ENCODE data around the gene OCA2. TPM values are rescaled to one million over a fixed set of nuclear protein-coding genes. Genes with fewer than 3 reads are reported as not detected.

OCA2 gene
- total and polyA plus RNA-seq, 2 of the 13 experiments (the other 11 are each of a cell fraction or from before 2014, with no cell fraction given): 0.02 to 0.05 TPM

DNA sequence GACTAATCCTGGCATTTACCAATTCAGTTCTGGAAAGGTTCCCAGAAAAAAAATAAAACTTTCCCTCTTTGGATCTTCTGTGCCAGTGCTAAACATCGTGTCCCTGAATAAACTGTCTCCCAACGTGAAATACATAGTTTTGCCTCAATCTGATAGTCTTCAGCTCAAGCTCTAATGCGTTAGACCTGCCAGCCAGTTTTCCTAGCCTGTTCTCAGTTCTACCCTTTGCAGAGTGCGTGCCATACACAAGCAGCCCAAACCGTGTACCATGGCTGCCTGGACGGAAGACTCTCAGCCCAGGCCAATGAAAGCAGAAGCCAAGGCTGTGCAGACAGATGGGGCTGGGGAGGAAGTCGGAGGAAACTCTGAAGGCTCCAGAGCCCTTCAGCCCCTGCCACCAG is 11.4 kb upstream of the OCA2 start (continued):
- TF ChIP-seq LCORL (IDR thresholded peaks at IDR 0.05) (no peak), LCORL (CRISPR knock-in tag; IDR thresholded peaks at IDR 0.05) (no peak), ZNF350 (CRISPR knock-in tag; IDR thresholded peaks at IDR 0.05; ENCODE audit: borderline replicate concordance, low read depth) (no peak), MAF1 (CRISPR knock-in tag; IDR thresholded peaks at IDR 0.05; ENCODE audit: borderline replicate concordance) (no peak), KDM4B (CRISPR knock-in tag; IDR thresholded peaks at IDR 0.05) (no peak)

DNA sequence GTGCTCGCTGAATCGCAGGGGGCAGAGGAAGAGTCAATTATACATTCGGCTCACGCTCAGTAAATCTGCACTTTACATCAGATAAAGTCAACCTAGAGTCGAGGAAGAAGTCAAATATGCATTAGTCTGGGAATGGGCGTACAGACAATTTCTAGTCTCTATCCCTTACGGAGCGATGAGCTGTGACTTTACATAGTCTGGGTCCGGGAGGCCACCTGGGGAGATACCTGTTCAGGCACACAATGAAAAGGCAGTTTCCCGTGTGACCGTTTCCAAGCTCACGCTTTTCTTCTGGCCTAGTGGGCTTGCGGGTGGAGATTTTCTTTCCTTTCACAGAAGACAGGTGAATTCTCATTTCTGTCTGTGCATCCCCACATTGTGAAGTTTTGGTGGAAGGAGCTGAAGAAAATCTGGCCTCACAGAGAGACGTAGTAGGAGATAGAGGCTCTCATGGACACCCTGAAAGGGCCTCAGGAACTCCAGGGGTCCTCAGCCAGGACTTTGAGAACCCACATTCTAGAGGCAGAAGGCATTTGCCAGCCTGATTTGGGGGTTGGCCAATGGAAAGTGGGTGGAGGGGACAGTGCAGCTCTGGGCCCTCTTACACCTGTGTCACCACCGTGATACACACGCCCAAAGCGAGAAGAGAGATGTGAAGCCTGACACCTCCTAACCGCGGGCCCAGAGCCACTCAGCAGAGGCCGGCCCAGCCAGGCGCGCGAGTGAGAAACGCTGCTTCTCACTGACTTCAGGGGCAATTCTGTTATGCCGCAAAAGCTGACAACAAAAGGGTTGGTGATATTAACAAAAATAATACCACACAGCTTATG is 10.7 kb upstream of the OCA2 start:
- peaks cover 12% of the 10 kb centered on the region for H3K4me1 ChIP-seq (ENCODE audit: insufficient read depth, low read length)
- FAIRE-seq (no peak), ATAC-seq (no peak), DNase-seq (ENCODE audit: low spot score) (no peak)
- ChIA-PET POLR2A (no interaction called here), CTCF (ENCODE audit: low intra/inter-chr PET ratio, low total read pairs) (no interaction called here)
- no peak overlapping the region for H3K4me2 ChIP-seq (ENCODE audit: low read depth, low read length)
- no peaks in the 10 kb centered on the region for H3K79me2 ChIP-seq (ENCODE audit: insufficient read depth, low read length)
- no peak overlapping the region for H3K9ac ChIP-seq (ENCODE audit: insufficient read depth, low read depth, low read length)
- no peak overlapping the region for H2AFZ ChIP-seq (ENCODE audit: low read length)
- H3K27ac ChIP-seq (ENCODE audit: extremely low read length, insufficient read depth, low read length): no peak overlapping the region
- no TSS peak for BruUV-seq (replicated peaks)
- H3K4me3 ChIP-seq (replicated peaks in 1 of 3; ENCODE audit: insufficient read depth in 1 of 3, low read depth in 2 of 3, low read length in 3 of 3): no peak overlapping the region
- in situ Hi-C loops (cut with HindIII; ENCODE audit: extremely low pct_ligation_motif_present, low pct_unique_long_range_greater_than_20kb) (no loop called here), intact Hi-C loops (cut with micrococcal nuclease; ENCODE audit: unreplicated experiment) (no loop called here)
- WGBS (ENCODE audit: low lambda C conversion rate): 94% methylated on average over 25 of the region's 25 CpGs
- H4K20me1 ChIP-seq (ENCODE audit: insufficient read depth, low read length): no peaks in the 10 kb centered on the region
- peaks cover 6 to 23% of the 10 kb centered on the region in 2 experiments for H3K27me3 ChIP-seq (ENCODE audit: control insufficient read depth in 1 of 2, insufficient read depth in 2 of 2, low read length in 2 of 2)
- no peaks in the 10 kb centered on the region for H3K9me3 ChIP-seq (ENCODE audit: low read length)
- peaks cover 14 to 33% of the 10 kb centered on the region in 2 experiments; a peak in 4 of 5 replicates for H3K36me3 ChIP-seq (replicated peaks in 1 of 2; ENCODE audit: control insufficient read depth in 1 of 2, insufficient read depth in 2 of 2, low read length in 2 of 2)
- TF ChIP-seq, protein P1, sequence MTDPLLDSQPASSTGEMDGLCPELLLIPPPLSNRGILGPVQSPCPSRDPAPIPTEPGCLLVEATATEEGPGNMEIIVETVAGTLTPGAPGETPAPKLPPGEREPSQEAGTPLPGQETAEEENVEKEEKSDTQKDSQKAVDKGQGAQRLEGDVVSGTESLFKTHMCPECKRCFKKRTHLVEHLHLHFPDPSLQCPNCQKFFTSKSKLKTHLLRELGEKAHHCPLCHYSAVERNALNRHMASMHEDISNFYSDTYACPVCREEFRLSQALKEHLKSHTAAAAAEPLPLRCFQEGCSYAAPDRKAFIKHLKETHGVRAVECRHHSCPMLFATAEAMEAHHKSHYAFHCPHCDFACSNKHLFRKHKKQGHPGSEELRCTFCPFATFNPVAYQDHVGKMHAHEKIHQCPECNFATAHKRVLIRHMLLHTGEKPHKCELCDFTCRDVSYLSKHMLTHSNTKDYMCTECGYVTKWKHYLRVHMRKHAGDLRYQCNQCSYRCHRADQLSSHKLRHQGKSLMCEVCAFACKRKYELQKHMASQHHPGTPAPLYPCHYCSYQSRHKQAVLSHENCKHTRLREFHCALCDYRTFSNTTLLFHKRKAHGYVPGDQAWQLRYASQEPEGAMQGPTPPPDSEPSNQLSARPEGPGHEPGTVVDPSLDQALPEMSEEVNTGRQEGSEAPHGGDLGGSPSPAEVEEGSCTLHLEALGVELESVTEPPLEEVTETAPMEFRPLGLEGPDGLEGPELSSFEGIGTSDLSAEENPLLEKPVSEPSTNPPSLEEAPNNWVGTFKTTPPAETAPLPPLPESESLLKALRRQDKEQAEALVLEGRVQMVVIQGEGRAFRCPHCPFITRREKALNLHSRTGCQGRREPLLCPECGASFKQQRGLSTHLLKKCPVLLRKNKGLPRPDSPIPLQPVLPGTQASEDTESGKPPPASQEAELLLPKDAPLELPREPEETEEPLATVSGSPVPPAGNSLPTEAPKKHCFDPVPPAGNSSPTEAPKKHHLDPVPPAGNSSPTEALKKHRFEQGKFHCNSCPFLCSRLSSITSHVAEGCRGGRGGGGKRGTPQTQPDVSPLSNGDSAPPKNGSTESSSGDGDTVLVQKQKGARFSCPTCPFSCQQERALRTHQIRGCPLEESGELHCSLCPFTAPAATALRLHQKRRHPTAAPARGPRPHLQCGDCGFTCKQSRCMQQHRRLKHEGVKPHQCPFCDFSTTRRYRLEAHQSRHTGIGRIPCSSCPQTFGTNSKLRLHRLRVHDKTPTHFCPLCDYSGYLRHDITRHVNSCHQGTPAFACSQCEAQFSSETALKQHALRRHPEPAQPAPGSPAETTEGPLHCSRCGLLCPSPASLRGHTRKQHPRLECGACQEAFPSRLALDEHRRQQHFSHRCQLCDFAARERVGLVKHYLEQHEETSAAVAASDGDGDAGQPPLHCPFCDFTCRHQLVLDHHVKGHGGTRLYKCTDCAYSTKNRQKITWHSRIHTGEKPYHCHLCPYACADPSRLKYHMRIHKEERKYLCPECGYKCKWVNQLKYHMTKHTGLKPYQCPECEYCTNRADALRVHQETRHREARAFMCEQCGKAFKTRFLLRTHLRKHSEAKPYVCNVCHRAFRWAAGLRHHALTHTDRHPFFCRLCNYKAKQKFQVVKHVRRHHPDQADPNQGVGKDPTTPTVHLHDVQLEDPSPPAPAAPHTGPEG (CRISPR knock-in tag; IDR thresholded peaks at IDR 0.05): no peak
- TF ChIP-seq RORA (CRISPR knock-in tag; IDR thresholded peaks at IDR 0.05): no peak
- no peak for TF ChIP-seq MTF1 (CRISPR knock-in tag; IDR thresholded peaks at IDR 0.05)
- TF ChIP-seq CBX5 (CRISPR knock-in tag; IDR thresholded peaks at IDR 0.05; ENCODE audit: borderline replicate concordance): no peak
- no peak for TF ChIP-seq ASH2L (IDR thresholded peaks at IDR 0.05; ENCODE audit: insufficient read length, low read depth, low read length)
- TF ChIP-seq ZNF30 (CRISPR knock-in tag; IDR thresholded peaks at IDR 0.05): no peak
- no peak for TF ChIP-seq ZNF839 (CRISPR knock-in tag; IDR thresholded peaks at IDR 0.05; ENCODE audit: borderline replicate concordance)
- TF ChIP-seq DR1 (CRISPR knock-in tag; IDR thresholded peaks at IDR 0.05): no peak
- no peak for TF ChIP-seq YEATS2 (CRISPR knock-in tag; IDR thresholded peaks at IDR 0.05; ENCODE audit: borderline replicate concordance)
- TF ChIP-seq SKIL (CRISPR knock-in tag; IDR thresholded peaks at IDR 0.05; ENCODE audit: borderline replicate concordance): no peak
- no peak for TF ChIP-seq ZFY (CRISPR knock-in tag; IDR thresholded peaks at IDR 0.05)

Measured in HepG2 (cell line).